DND-41 (cell line): Measurements from ENCODE around the gene BCR.

Experiments
- ATAC-seq: fragments of 200-7000 bp; cut with Tn5 transposase; 3 replicates; pipeline ENCODE4 v1.9.1; 2021; ENCODE audit warnings: low read depth; ENCODE audit not compliant: insufficient read depth
- DNase-seq: peaks from one replicate; pipeline ENCODE4 v3.0.0-alpha.2; 2020
- H2AFZ ChIP-seq: 2 replicates; pipeline ENCODE4 v1.6.0; 2012; ENCODE audit warnings: low read depth, low read length
- H3K27ac ChIP-seq: 2 replicates; pipeline ENCODE4 v1.5.1; 2012; ENCODE audit warnings: low read length, inconsistent platforms
- H3K27me3 ChIP-seq: fragments of 200-600 bp; sonication (generic); 2 replicates; pipeline ENCODE4 v1.6.0; 2012; ENCODE audit warnings: low read length, mild to moderate bottlenecking, inconsistent platforms; ENCODE audit not compliant: insufficient read depth, poor library complexity
- H3K36me3 ChIP-seq: 2 replicates; pipeline ENCODE4 v1.5.1; 2012; ENCODE audit warnings: low read length, inconsistent platforms; ENCODE audit not compliant: insufficient read depth
- H3K4me1 ChIP-seq: 2 replicates; pipeline ENCODE4 v1.5.1; 2012; ENCODE audit warnings: mild to moderate bottlenecking, low read length; ENCODE audit not compliant: insufficient read depth
- H3K4me2 ChIP-seq: 2 replicates; pipeline ENCODE4 v1.6.0; 2012; ENCODE audit warnings: mild to moderate bottlenecking, moderate library complexity, low read length, inconsistent platforms; ENCODE audit not compliant: insufficient read depth
- H3K4me3 ChIP-seq, 2 experiments: fragments of 200-600 bp in 1 of 2; shearing (Covaris generic) in 1 of 2; 2 replicates each; pipeline ENCODE4 v1.5.1; 2012 to 2016; ENCODE audit warnings: inconsistent platforms in 2 of 2, low read length in 2 of 2, mild to moderate bottlenecking in 2 of 2, low read depth in 1 of 2, moderate library complexity in 1 of 2
- H3K79me2 ChIP-seq: 2 replicates; pipeline ENCODE4 v1.6.0; 2012; ENCODE audit warnings: low read length, inconsistent platforms; ENCODE audit not compliant: insufficient read depth
- H3K9ac ChIP-seq: 2 replicates; pipeline ENCODE4 v1.6.0; 2012; ENCODE audit warnings: low read depth, mild to moderate bottlenecking, inconsistent platforms, low read length, moderate library complexity
- H3K9me3 ChIP-seq: 2 replicates; pipeline ENCODE4 v1.5.1; 2012; ENCODE audit warnings: low read length, moderate library complexity, mild to moderate bottlenecking, inconsistent platforms; ENCODE audit not compliant: insufficient read depth, severe bottlenecking
- H4K20me1 ChIP-seq: 2 replicates; pipeline ENCODE4 v1.6.0; 2012; ENCODE audit warnings: low read length; ENCODE audit not compliant: insufficient read depth
- CTCF ChIP-seq: IDR thresholded peaks from 2 replicates; pipeline ENCODE4 v1.5.1; 2012; ENCODE audit warnings: borderline replicate concordance, low read length, moderate library complexity, mild to moderate bottlenecking; ENCODE audit not compliant: poor library complexity, severe bottlenecking; ENCODE audit errors: extremely low read depth
- EZH2 ChIP-seq: IDR thresholded peaks from 3 replicates; pipeline ENCODE4 v1.6.1; 2012; ENCODE audit warnings: borderline replicate concordance, low read depth, mild to moderate bottlenecking, moderate library complexity, low read length, inconsistent platforms; ENCODE audit not compliant: severe bottlenecking

Gene BCR

GRCh38 chr22:23287136-23288095 is 107.1 kb downstream of the BCR start:
- Histone ChIP-seq H3K27me3 (no peaks in the 10 kb centered on the region), H2AFZ (no peak overlapping the region), H3K27ac (no peak overlapping the region), H3K4me3 (no peak overlapping the region), H3K4me2 (no peak overlapping the region), H3K9me3 (no peaks in the 10 kb centered on the region), H3K9ac (no peak overlapping the region), H3K36me3 (peaks cover 97% of the 10 kb centered on the region), H3K79me2 (no peaks in the 10 kb centered on the region), H4K20me1 (peaks cover 22% of the 10 kb centered on the region), H3K4me1 (no peaks in the 10 kb centered on the region)
- TF ChIP-seq CTCF (no peak), EZH2 (no peak)
- DNase-seq (no peak), ATAC-seq (no peak)

- Histone ChIP-seq H3K79me2 (no peaks in the 10 kb centered on the region), H3K9me3 (no peaks in the 10 kb centered on the region), H3K9ac (no peak overlapping the region), H3K27ac (no peak overlapping the region), H2AFZ (no peak overlapping the region), H3K4me3 (no peak overlapping the region), H3K36me3 (peaks cover 97% of the 10 kb centered on the region), H3K4me1 (no peaks in the 10 kb centered on the region), H3K4me2 (no peak overlapping the region), H4K20me1 (peaks cover 12% of the 10 kb centered on the region), H3K27me3 (no peaks in the 10 kb centered on the region)
- no peak for DNase-seq
- ATAC-seq = no peak
- TF ChIP-seq EZH2 (no peak), CTCF (no peak)
These were observed 108.2 kb downstream of the BCR start for GRCh38 chr22:23288301-23289129.

- no peak for ATAC-seq
- H3K4me1 ChIP-seq = no peaks in the 10 kb centered on the region
- no peak for DNase-seq
These were observed 108.8 kb downstream of the BCR start for GRCh38 chr22:23289130-23289503.

More at GRCh38 chr22:23289130-23289503, 108.8 kb downstream of the BCR start:
- Histone ChIP-seq H3K9me3 (no peaks in the 10 kb centered on the region), H2AFZ (no peak overlapping the region), H3K27me3 (no peaks in the 10 kb centered on the region), H3K4me2 (no peak overlapping the region), H3K27ac (no peak overlapping the region), H3K9ac (no peak overlapping the region), H4K20me1 (peaks cover 12% of the 10 kb centered on the region), H3K36me3 (peaks cover 97% of the 10 kb centered on the region), H3K4me3 (no peak overlapping the region), H3K79me2 (no peaks in the 10 kb centered on the region)
- no peak for TF ChIP-seq EZH2
- no peak for TF ChIP-seq CTCF
